Measurements from ENCODE around the gene SNAI3. TPM values are rescaled to one million over a fixed set of nuclear protein-coding genes. Genes with fewer than 3 reads are reported as not detected.

The SNAI3 gene
- total RNA-seq, 2 donors from 2014 or later: 0.25 to 0.40 TPM

- H3K27ac ChIP-seq: no peak overlapping the region
- no peak for DNase-seq
- no peak overlapping the region for H3K9ac ChIP-seq (ENCODE audit: low read depth in 2 of 2, low read length in 2 of 2)
- no peaks in the 10 kb centered on the region for H3K27me3 ChIP-seq
- TF ChIP-seq CTCF (IDR thresholded peaks at IDR 0.05): no peak
- intact Hi-C loops (cut with DNase I): no loop called here
- no peaks in the 10 kb centered on the region for H3K4me1 ChIP-seq
- no peaks in the 10 kb centered on the region for H3K9me3 ChIP-seq
- peaks cover 42% of the 10 kb centered on the region for H3K36me3 ChIP-seq
- H3K4me3 ChIP-seq: no peak overlapping the region
Observed at GRCh38 chr16:88727871-88728270, 41.6 kb upstream of the SNAI3 start.

- TF ChIP-seq CTCF (IDR thresholded peaks at IDR 0.05): no peak
- intact Hi-C loops (cut with DNase I): no loop called here
- no peak overlapping the region for H3K27ac ChIP-seq
- H3K9ac ChIP-seq (ENCODE audit: low read depth in 2 of 2, low read length in 2 of 2): no peak overlapping the region
- no peak overlapping the region for H3K4me3 ChIP-seq
- no peaks in the 10 kb centered on the region for H3K9me3 ChIP-seq
- no peaks in the 10 kb centered on the region for H3K4me1 ChIP-seq
- H3K36me3 ChIP-seq: peaks cover 51% of the 10 kb centered on the region
- no peaks in the 10 kb centered on the region for H3K27me3 ChIP-seq
- DNase-seq: no peak
Observed at GRCh38 chr16:88726981-88727380, 40.7 kb upstream of the SNAI3 start.

- Histone ChIP-seq H3K36me3 (peaks cover 50% of the 10 kb centered on the region), H3K9ac (ENCODE audit: low read depth in 2 of 2, low read length in 2 of 2) (no peak overlapping the region), H3K27me3 (no peaks in the 10 kb centered on the region), H3K27ac (no peak overlapping the region), H3K4me1 (no peaks in the 10 kb centered on the region), H3K4me3 (no peak overlapping the region), H3K9me3 (no peaks in the 10 kb centered on the region)
- DNase-seq: no peak
- intact Hi-C loops (cut with DNase I): no loop called here
- no peak for TF ChIP-seq CTCF (IDR thresholded peaks at IDR 0.05)
Observed at GRCh38 chr16:88726408-88726749, 40.1 kb upstream of the SNAI3 start.

- no peak for DNase-seq
- H3K4me1 ChIP-seq: no peaks in the 10 kb centered on the region
- intact Hi-C loops (cut with DNase I): no loop called here
Observed at GRCh38 chr16:88725609-88726407, 39.5 kb upstream of the SNAI3 start.

GRCh38 chr16:88724855-88725555, 38.7 kb upstream of the SNAI3 start:
- intact Hi-C loops (cut with DNase I): no loop called here
- DNase-seq: no peak
- Histone ChIP-seq H3K9me3 (no peaks in the 10 kb centered on the region), H3K9ac (ENCODE audit: low read depth in 2 of 2, low read length in 2 of 2) (no peak overlapping the region), H3K4me1 (no peaks in the 10 kb centered on the region), H3K27me3 (no peaks in the 10 kb centered on the region), H3K4me3 (no peak overlapping the region), H3K27ac (no peak overlapping the region), H3K36me3 (peaks cover 48% of the 10 kb centered on the region)
- no peak for TF ChIP-seq CTCF (IDR thresholded peaks at IDR 0.05)

More at GRCh38 chr16:88725609-88726407, 39.5 kb upstream of the SNAI3 start:
- no peak for TF ChIP-seq CTCF (IDR thresholded peaks at IDR 0.05)
- Histone ChIP-seq H3K9ac (ENCODE audit: low read depth in 2 of 2, low read length in 2 of 2) (no peak overlapping the region), H3K36me3 (peaks cover 48% of the 10 kb centered on the region), H3K9me3 (no peaks in the 10 kb centered on the region), H3K27me3 (no peaks in the 10 kb centered on the region), H3K4me3 (no peak overlapping the region), H3K27ac (no peak overlapping the region)

All from colonic mucosa (tissue), 4 donors.